HEK293 (cell line): ENCODE data around the gene DLGAP4.

Source experiments
- CTCF ChIA-PET: fragments of 350-600 bp; formaldehyde crosslinking; extraction: SDS; loops from one replicate; lab custom pipeline; 2021; ENCODE audit warnings: antibody characterized with exemption; lab: Yijun Ruan, JAX
- POLR2A ChIA-PET: fragments of 300-600 bp; formaldehyde crosslinking; extraction: SDS; loops from one replicate; lab custom pipeline; 2020; ENCODE audit warnings: antibody characterized with exemption, inconsistent platforms; lab: Yijun Ruan, JAX
- H3K27ac ChIP-seq: fragments of 200-500 bp; sonication (Bioruptor generic); 2 replicates; pipeline ENCODE4 v1.5.1; 2014; ENCODE audit warnings: low read depth, low read length, control low read depth, inconsistent platforms; ENCODE audit errors: extremely low read depth
- H3K36me3 ChIP-seq, 2 experiments: fragments of 200-500 bp in 1 of 2; sonication (Bioruptor generic) in 1 of 2; 1 replicate in 1 of 2; 2 replicates in 1 of 2; pipeline ENCODE4 v1.5.1; 2014 to 2017; ENCODE audit warnings: inconsistent platforms in 2 of 2, low read length in 2 of 2; ENCODE audit not compliant: control insufficient read depth in 2 of 2, insufficient read depth in 1 of 2
- H3K4me1 ChIP-seq: fragments of 200-500 bp; sonication (Bioruptor generic); 2 replicates; pipeline ENCODE4 v1.5.1; 2014; ENCODE audit warnings: mild to moderate bottlenecking, low read length, inconsistent platforms; ENCODE audit not compliant: control insufficient read depth, insufficient read depth
- H3K4me3 ChIP-seq: 2 replicates; pipeline ENCODE4 v1.5.1; 2011; ENCODE audit warnings: low read depth, mild to moderate bottlenecking, control low read depth, low read length, moderate library complexity
- H3K9me3 ChIP-seq: fragments of 200-500 bp; sonication (Bioruptor generic); 2 replicates; pipeline ENCODE4 v1.5.1; 2014; ENCODE audit warnings: low read depth, low read length, inconsistent platforms; ENCODE audit not compliant: control insufficient read depth, insufficient read depth
- GLI4 ChIP-seq: fragments of 450-650 bp; formaldehyde crosslinking; IDR thresholded peaks from 2 replicates; pipeline ENCODE4 v1.5.1; 2016; ENCODE audit warnings: missing biosample characterization, missing genetic modification characterization
- HOXD13 ChIP-seq: sonication (generic); formaldehyde crosslinking; IDR thresholded peaks from 2 replicates; pipeline ENCODE4 v1.8.0; 2022; ENCODE audit warnings: missing genetic modification reagents, borderline replicate concordance
- KLF17 ChIP-seq: fragments of 450-650 bp; formaldehyde crosslinking; IDR thresholded peaks from 2 replicates; pipeline ENCODE4 v1.5.1; 2016; ENCODE audit warnings: missing biosample characterization, missing genetic modification characterization
- ZBTB11 ChIP-seq: fragments of 450-650 bp; formaldehyde crosslinking; conservative IDR thresholded peaks from 2 replicates; pipeline ENCODE4 v1.5.1; 2016; ENCODE audit warnings: low read depth, missing biosample characterization, missing genetic modification characterization
- ZFP37 ChIP-seq: fragments of 450-650 bp; formaldehyde crosslinking; IDR thresholded peaks from 2 replicates; pipeline ENCODE4 v1.5.1; 2016; ENCODE audit warnings: missing biosample characterization, missing genetic modification characterization
- ZFP69B ChIP-seq: fragments of 450-650 bp; formaldehyde crosslinking; IDR thresholded peaks from 2 replicates; pipeline ENCODE4 v1.5.1; 2016; ENCODE audit warnings: missing biosample characterization, missing genetic modification characterization
- ZNF214 ChIP-seq: fragments of 450-650 bp; formaldehyde crosslinking; IDR thresholded peaks from 2 replicates; pipeline ENCODE4 v1.5.1; 2017; ENCODE audit warnings: missing biosample characterization, mild to moderate bottlenecking, missing genetic modification characterization, borderline replicate concordance
- ZNF248 ChIP-seq: fragments of 450-650 bp; formaldehyde crosslinking; IDR thresholded peaks from 2 replicates; pipeline ENCODE4 v1.5.1; 2017; ENCODE audit warnings: missing biosample characterization, missing genetic modification characterization
- ZNF26 ChIP-seq: fragments of 450-650 bp; formaldehyde crosslinking; IDR thresholded peaks from 2 replicates; pipeline ENCODE4 v1.5.1; 2016; ENCODE audit warnings: missing biosample characterization, missing genetic modification characterization
- ZNF433 ChIP-seq: fragments of 450-650 bp; formaldehyde crosslinking; IDR thresholded peaks from 2 replicates; pipeline ENCODE4 v1.5.1; 2016; ENCODE audit warnings: missing biosample characterization, missing genetic modification characterization, low read depth
- ZNF529 ChIP-seq: fragments of 450-650 bp; formaldehyde crosslinking; IDR thresholded peaks from 2 replicates; pipeline ENCODE4 v1.5.1; 2017; ENCODE audit warnings: missing genetic modification characterization, missing biosample characterization; ENCODE audit not compliant: insufficient replicate concordance
- ZNF558 ChIP-seq: fragments of 450-650 bp; formaldehyde crosslinking; IDR thresholded peaks from 2 replicates; pipeline ENCODE4 v1.5.1; 2016; ENCODE audit warnings: missing biosample characterization, missing genetic modification characterization
- ZNF600 ChIP-seq: fragments of 450-650 bp; formaldehyde crosslinking; IDR thresholded peaks from 2 replicates; pipeline ENCODE4 v1.5.1; 2016; ENCODE audit warnings: missing biosample characterization, missing genetic modification characterization
- ZNF664 ChIP-seq: fragments of 450-650 bp; formaldehyde crosslinking; IDR thresholded peaks from 2 replicates; pipeline ENCODE4 v1.5.1; 2016; ENCODE audit warnings: missing biosample characterization, missing genetic modification characterization
- ZSCAN30 ChIP-seq: fragments of 450-650 bp; IDR thresholded peaks from 2 replicates; pipeline ENCODE4 v1.5.1; 2018; ENCODE audit warnings: missing biosample characterization, mild to moderate bottlenecking, missing genetic modification characterization, moderate library complexity
- TF ChIP-seq, protein P1 (sequence below): fragments of 450-650 bp; formaldehyde crosslinking; IDR thresholded peaks from 2 replicates; pipeline ENCODE4 v1.5.1; 2017; ENCODE audit warnings: missing biosample characterization, mild to moderate bottlenecking, missing genetic modification characterization, moderate library complexity
- TF ChIP-seq, protein P2 (sequence below): fragments of 450-650 bp; formaldehyde crosslinking; IDR thresholded peaks from 2 replicates; pipeline ENCODE4 v1.5.1; 2016; ENCODE audit warnings: missing biosample characterization, missing genetic modification characterization
- TF ChIP-seq, protein P3 (sequence below): fragments of 450-650 bp; formaldehyde crosslinking; IDR thresholded peaks from 2 replicates; pipeline ENCODE4 v1.5.0; 2017; ENCODE audit warnings: missing biosample characterization, missing genetic modification characterization, borderline replicate concordance
- TF ChIP-seq, protein P4 (sequence below): fragments of 450-650 bp; formaldehyde crosslinking; IDR thresholded peaks from 2 replicates; pipeline ENCODE4 v1.5.1; 2016; ENCODE audit warnings: missing biosample characterization, missing genetic modification characterization

The DLGAP4 gene

DNA sequence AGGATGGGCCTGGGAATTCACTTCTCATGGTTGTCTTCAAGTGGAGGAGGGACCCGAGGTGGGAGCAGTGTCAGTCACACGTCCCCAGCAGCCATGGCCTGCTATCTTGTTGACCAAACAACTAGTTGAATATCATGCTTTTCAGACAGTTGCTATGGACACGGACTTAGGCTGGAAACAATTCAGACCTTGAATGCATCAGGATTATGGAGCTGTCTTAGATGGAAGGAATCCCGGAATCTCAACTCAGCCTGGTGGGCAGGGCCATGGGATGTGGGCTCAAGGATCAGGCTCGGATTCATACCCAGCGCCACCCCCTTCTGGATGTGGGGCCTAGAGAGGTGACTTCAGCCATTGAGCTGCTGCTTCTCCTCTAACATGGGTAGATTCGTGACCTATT is 112.6 kb downstream of the DLGAP4 start:
- Histone ChIP-seq H3K9me3 (no peaks in the 10 kb centered on the region), H3K4me1 (no peaks in the 10 kb centered on the region), H3K27ac (no peak overlapping the region), H3K36me3 (no peaks in the 10 kb centered on the region), H3K4me3 (no peak overlapping the region)
- POLR2A ChIA-PET: no interaction called here
- TF ChIP-seq, protein P1, sequence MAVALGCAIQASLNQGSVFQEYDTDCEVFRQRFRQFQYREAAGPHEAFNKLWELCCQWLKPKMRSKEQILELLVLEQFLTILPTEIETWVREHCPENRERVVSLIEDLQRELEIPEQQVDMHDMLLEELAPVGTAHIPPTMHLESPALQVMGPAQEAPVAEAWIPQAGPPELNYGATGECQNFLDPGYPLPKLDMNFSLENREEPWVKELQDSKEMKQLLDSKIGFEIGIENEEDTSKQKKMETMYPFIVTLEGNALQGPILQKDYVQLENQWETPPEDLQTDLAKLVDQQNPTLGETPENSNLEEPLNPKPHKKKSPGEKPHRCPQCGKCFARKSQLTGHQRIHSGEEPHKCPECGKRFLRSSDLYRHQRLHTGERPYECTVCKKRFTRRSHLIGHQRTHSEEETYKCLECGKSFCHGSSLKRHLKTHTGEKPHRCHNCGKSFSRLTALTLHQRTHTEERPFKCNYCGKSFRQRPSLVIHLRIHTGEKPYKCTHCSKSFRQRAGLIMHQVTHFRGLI (tag by site-specific recombination): no peak
- TF ChIP-seq ZNF600: no peak
- TF ChIP-seq ZFP37 (tag by site-specific recombination): no peak
- TF ChIP-seq ZNF529: no peak
- no peak for TF ChIP-seq ZNF26 (tag by site-specific recombination)
- no peak for TF ChIP-seq ZBTB11 (tag by site-specific recombination)
- no peak for TF ChIP-seq ZNF558
- TF ChIP-seq KLF17 (tag by site-specific recombination): no peak
- no peak for TF ChIP-seq ZNF433 (tag by site-specific recombination)
- no peak for TF ChIP-seq ZNF248 (tag by site-specific recombination)
- TF ChIP-seq, all 188 proteins: peak for 0
- CTCF ChIA-PET: interaction anchor here (0.6 to 1.4 kb wide), 4 partner anchors 9 to 102 kb away, joined by 3 to 4 read pairs (median 4); no protein-coding TSS in a partner anchor

DNA sequence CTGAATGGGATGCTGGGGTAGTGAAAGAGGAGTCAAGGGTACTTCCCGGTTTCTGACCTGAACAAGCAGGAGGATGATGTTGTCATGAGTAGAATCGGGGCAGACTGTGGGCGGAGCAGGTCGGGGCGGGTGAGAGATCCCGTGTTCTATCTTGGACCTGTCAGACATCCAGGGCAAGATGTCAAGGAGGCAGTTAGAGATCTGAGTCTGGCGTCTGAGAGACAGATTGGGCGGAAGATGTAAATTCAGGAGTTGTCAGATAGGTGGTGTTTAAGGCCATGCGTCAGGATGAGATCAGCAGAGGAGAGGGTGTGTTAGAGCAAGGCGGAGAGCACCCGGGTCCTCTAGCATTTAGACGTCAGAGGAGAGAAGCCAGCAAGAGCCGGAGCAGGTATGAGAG is 115.5 kb downstream of the DLGAP4 start:
- TF ChIP-seq, protein P2, sequence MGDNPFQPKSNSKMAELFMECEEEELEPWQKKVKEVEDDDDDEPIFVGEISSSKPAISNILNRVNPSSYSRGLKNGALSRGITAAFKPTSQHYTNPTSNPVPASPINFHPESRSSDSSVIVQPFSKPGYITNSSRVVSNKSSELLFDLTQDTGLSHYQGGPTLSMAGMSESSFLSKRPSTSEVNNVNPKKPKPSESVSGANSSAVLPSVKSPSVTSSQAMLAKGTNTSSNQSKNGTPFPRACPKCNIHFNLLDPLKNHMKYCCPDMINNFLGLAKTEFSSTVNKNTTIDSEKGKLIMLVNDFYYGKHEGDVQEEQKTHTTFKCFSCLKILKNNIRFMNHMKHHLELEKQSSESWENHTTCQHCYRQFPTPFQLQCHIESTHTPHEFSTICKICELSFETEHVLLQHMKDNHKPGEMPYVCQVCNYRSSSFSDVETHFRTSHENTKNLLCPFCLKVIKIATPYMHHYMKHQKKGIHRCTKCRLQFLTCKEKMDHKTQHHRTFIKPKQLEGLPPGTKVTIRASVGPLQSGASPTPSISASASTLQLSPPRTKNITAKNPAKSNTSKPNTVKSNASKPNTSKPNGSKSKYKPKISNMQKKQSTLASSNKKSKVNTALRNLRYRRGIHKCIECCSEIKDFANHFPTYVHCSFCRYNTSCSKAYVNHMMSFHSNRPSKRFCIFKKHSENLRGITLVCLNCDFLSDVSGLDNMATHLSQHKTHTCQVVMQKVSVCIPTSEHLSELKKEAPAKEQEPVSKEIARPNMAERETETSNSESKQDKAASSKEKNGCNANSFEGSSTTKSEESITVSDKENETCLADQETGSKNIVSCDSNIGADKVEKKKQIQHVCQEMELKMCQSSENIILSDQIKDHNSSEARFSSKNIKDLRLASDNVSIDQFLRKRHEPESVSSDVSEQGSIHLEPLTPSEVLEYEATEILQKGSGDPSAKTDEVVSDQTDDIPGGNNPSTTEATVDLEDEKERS: no peak
- TF ChIP-seq, protein P3, sequence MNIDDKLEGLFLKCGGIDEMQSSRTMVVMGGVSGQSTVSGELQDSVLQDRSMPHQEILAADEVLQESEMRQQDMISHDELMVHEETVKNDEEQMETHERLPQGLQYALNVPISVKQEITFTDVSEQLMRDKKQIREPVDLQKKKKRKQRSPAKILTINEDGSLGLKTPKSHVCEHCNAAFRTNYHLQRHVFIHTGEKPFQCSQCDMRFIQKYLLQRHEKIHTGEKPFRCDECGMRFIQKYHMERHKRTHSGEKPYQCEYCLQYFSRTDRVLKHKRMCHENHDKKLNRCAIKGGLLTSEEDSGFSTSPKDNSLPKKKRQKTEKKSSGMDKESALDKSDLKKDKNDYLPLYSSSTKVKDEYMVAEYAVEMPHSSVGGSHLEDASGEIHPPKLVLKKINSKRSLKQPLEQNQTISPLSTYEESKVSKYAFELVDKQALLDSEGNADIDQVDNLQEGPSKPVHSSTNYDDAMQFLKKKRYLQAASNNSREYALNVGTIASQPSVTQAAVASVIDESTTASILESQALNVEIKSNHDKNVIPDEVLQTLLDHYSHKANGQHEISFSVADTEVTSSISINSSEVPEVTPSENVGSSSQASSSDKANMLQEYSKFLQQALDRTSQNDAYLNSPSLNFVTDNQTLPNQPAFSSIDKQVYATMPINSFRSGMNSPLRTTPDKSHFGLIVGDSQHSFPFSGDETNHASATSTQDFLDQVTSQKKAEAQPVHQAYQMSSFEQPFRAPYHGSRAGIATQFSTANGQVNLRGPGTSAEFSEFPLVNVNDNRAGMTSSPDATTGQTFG (tag by site-specific recombination): no peak
- TF ChIP-seq GLI4 (tag by site-specific recombination) (no peak), HOXD13 (CRISPR knock-in tag) (no peak), ZNF664 (no peak), ZNF214 (tag by site-specific recombination) (no peak), ZFP69B (tag by site-specific recombination) (no peak), ZSCAN30 (no peak)
- TF ChIP-seq, protein P4, sequence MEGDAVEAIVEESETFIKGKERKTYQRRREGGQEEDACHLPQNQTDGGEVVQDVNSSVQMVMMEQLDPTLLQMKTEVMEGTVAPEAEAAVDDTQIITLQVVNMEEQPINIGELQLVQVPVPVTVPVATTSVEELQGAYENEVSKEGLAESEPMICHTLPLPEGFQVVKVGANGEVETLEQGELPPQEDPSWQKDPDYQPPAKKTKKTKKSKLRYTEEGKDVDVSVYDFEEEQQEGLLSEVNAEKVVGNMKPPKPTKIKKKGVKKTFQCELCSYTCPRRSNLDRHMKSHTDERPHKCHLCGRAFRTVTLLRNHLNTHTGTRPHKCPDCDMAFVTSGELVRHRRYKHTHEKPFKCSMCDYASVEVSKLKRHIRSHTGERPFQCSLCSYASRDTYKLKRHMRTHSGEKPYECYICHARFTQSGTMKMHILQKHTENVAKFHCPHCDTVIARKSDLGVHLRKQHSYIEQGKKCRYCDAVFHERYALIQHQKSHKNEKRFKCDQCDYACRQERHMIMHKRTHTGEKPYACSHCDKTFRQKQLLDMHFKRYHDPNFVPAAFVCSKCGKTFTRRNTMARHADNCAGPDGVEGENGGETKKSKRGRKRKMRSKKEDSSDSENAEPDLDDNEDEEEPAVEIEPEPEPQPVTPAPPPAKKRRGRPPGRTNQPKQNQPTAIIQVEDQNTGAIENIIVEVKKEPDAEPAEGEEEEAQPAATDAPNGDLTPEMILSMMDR (tag by site-specific recombination): no peak
- Histone ChIP-seq H3K4me3 (no peak overlapping the region), H3K36me3 (no peaks in the 10 kb centered on the region), H3K4me1 (no peaks in the 10 kb centered on the region), H3K9me3 (no peaks in the 10 kb centered on the region), H3K27ac (no peak overlapping the region)
- CTCF ChIA-PET: interaction anchor here (0.9 kb wide), 1 partner anchor 219 kb away, joined by 6 read pairs; no protein-coding TSS in a partner anchor
- POLR2A ChIA-PET: no interaction called here
